NCI-H774 (cell line): Measurements from ENCODE around the gene MTIF2.
"Not testable (repeated sequence)": the region's sequence is repeated elsewhere in the genome, so short reads cannot be mapped to it uniquely, and the experiment has no call there.

Source experiments
- DNase-seq: peaks from one replicate; lab custom pipeline; 2025; lab: John Stamatoyannopoulos, UW

Gene MTIF2

DNA sequence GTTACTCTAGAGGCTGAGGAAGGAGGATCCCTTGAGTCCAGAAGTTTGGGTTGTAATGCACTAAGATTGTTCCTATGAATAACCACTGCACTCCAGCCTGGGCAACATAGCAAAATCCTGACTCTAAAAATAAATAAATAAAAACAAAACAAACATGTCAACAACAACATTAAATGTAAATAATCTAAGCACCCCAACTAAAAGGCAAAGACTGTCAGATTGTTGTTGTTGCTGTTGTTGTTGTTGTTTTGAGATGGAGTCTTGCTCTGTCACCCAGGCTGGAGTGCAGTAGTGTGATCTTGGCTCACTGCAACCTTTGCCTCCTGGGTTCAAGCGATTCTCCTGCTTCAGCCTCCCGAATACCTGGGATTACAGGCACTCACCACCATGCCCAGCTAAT lies 77.1 kb downstream of the MTIF2 start:
- DNase-seq = not testable (repeated sequence)

DNA sequence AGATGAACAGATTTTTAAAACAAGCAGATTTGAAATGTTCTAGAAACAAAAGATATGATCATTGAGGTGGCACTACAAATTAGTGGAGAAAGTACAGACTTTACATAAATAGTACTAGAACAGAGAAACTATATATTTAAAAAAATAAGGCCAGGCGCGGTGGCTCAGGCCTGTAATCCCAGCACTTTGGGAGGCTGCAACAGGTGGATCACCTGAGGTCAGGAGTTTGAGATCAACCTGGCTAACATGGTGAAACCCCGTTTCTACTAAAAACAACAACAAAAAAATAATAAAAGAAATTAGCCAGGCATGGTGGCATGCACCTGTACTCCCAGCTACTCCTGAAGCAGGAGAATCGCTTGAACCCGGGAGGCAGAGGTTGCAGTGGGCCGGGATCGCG lies 82.2 kb downstream of the MTIF2 start:
- DNase-seq = not testable (repeated sequence)
